Measurements from ENCODE around the gene MAML2. TPM values are rescaled to one million over a fixed set of nuclear protein-coding genes. Genes with fewer than 3 reads are reported as not detected.

Gene MAML2
- total and polyA plus RNA-seq, 2 of the 13 experiments (the other 11 are each of a cell fraction or from before 2014, with no cell fraction given), result 2.3 to 25.9 TPM

DNA sequence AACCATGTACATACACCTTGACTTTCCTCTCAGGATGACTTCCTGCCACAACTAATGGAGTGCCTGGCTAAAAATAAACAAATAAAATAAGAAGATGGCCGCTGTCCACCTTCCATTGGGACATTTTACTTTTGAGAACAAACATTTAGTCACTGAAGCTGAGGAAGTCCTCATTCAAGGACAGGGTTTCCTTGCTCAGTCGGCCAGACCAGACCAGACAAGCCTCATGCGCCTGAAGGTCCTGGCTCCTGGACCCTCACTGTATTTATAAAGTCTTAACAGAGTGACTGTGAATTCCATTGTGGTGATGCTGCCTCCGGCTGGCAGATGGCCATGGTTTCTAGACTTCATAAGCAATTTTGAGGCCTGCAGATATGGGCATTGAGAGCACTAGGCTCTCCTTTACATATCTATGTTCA, 114.5 kb downstream of the MAML2 start:
- no peak for FAIRE-seq
- 85% methylated on average over 4 of the region's 4 CpGs for WGBS (ENCODE audit: low lambda C conversion rate)
- Histone ChIP-seq H3K4me2 (ENCODE audit: low read depth, low read length) (no peak overlapping the region), H3K9me3 (ENCODE audit: low read length) (no peaks in the 10 kb centered on the region), H3K9ac (ENCODE audit: insufficient read depth, low read depth, low read length) (no peak overlapping the region), H4K20me1 (ENCODE audit: insufficient read depth, low read length) (no peaks in the 10 kb centered on the region), H3K4me1 (ENCODE audit: insufficient read depth, low read length) (peaks cover 12% of the 10 kb centered on the region), H2AFZ (ENCODE audit: low read length) (no peak overlapping the region), H3K79me2 (ENCODE audit: insufficient read depth, low read length) (peaks cover 10% of the 10 kb centered on the region), H3K36me3 (replicated peaks in 1 of 2; ENCODE audit: control insufficient read depth in 1 of 2, insufficient read depth in 2 of 2, low read length in 2 of 2) (peaks cover 0 to 3% of the 10 kb centered on the region in 2 experiments; a peak in 1 of 5 replicates), H3K27me3 (ENCODE audit: control insufficient read depth in 1 of 2, insufficient read depth in 2 of 2, low read length in 2 of 2) (no peaks in the 10 kb centered on the region), H3K27ac (ENCODE audit: extremely low read length, insufficient read depth, low read length) (no peak overlapping the region), H3K4me3 (replicated peaks in 1 of 3; ENCODE audit: insufficient read depth in 1 of 3, low read depth in 2 of 3, low read length in 3 of 3) (no peak overlapping the region)
- ChIA-PET POLR2A (no interaction called here), CTCF (ENCODE audit: low intra/inter-chr PET ratio, low total read pairs) (no interaction called here)
- BruUV-seq (replicated peaks), result no TSS peak
- intact Hi-C loops (cut with micrococcal nuclease; ENCODE audit: unreplicated experiment), result no loop called here
- DNase-seq (ENCODE audit: low spot score), result peak; percentile 68
- in situ Hi-C loops (cut with HindIII; ENCODE audit: extremely low pct_ligation_motif_present, low pct_unique_long_range_greater_than_20kb), result no loop called here
- ATAC-seq, result no peak; the same call in 2 of the 3 replicates
- no peak for TF ChIP-seq MXD4 (CRISPR knock-in tag; IDR thresholded peaks at IDR 0.05)
- peak; percentile 14; the same call in 1 of the 2 replicates for TF ChIP-seq STAG1 (CRISPR knock-in tag; IDR thresholded peaks at IDR 0.05)
- no peak for TF ChIP-seq ZNF629 (CRISPR knock-in tag; conservative IDR thresholded peaks at IDR 0.05)
- TF ChIP-seq TEAD3 (CRISPR knock-in tag; optimal IDR thresholded peaks at IDR 0.05; ENCODE audit: borderline replicate concordance), result peak; percentile 22
- no peak for TF ChIP-seq SMAD1 (CRISPR knock-in tag; IDR thresholded peaks at IDR 0.05; ENCODE audit: borderline replicate concordance, low read depth)
- no peak for TF ChIP-seq RFXANK (CRISPR knock-in tag; IDR thresholded peaks at IDR 0.05)
- peak; percentile 52 for TF ChIP-seq FOSL2 (CRISPR knock-in tag; IDR thresholded peaks at IDR 0.05)
- no peak for TF ChIP-seq ZSCAN20 (CRISPR knock-in tag; IDR thresholded peaks at IDR 0.05; ENCODE audit: borderline replicate concordance)
- TF ChIP-seq, protein P1, sequence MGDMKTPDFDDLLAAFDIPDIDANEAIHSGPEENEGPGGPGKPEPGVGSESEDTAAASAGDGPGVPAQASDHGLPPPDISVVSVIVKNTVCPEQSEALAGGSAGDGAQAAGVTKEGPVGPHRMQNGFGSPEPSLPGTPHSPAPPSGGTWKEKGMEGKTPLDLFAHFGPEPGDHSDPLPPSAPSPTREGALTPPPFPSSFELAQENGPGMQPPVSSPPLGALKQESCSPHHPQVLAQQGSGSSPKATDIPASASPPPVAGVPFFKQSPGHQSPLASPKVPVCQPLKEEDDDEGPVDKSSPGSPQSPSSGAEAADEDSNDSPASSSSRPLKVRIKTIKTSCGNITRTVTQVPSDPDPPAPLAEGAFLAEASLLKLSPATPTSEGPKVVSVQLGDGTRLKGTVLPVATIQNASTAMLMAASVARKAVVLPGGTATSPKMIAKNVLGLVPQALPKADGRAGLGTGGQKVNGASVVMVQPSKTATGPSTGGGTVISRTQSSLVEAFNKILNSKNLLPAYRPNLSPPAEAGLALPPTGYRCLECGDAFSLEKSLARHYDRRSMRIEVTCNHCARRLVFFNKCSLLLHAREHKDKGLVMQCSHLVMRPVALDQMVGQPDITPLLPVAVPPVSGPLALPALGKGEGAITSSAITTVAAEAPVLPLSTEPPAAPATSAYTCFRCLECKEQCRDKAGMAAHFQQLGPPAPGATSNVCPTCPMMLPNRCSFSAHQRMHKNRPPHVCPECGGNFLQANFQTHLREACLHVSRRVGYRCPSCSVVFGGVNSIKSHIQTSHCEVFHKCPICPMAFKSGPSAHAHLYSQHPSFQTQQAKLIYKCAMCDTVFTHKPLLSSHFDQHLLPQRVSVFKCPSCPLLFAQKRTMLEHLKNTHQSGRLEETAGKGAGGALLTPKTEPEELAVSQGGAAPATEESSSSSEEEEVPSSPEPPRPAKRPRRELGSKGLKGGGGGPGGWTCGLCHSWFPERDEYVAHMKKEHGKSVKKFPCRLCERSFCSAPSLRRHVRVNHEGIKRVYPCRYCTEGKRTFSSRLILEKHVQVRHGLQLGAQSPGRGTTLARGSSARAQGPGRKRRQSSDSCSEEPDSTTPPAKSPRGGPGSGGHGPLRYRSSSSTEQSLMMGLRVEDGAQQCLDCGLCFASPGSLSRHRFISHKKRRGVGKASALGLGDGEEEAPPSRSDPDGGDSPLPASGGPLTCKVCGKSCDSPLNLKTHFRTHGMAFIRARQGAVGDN (CRISPR knock-in tag; IDR thresholded peaks at IDR 0.05), result no peak
- no peak for TF ChIP-seq ZNF350 (CRISPR knock-in tag; IDR thresholded peaks at IDR 0.05; ENCODE audit: borderline replicate concordance, low read depth)
- no peak for TF ChIP-seq ZNF17 (CRISPR knock-in tag; IDR thresholded peaks at IDR 0.05)
- TF ChIP-seq, protein P2, sequence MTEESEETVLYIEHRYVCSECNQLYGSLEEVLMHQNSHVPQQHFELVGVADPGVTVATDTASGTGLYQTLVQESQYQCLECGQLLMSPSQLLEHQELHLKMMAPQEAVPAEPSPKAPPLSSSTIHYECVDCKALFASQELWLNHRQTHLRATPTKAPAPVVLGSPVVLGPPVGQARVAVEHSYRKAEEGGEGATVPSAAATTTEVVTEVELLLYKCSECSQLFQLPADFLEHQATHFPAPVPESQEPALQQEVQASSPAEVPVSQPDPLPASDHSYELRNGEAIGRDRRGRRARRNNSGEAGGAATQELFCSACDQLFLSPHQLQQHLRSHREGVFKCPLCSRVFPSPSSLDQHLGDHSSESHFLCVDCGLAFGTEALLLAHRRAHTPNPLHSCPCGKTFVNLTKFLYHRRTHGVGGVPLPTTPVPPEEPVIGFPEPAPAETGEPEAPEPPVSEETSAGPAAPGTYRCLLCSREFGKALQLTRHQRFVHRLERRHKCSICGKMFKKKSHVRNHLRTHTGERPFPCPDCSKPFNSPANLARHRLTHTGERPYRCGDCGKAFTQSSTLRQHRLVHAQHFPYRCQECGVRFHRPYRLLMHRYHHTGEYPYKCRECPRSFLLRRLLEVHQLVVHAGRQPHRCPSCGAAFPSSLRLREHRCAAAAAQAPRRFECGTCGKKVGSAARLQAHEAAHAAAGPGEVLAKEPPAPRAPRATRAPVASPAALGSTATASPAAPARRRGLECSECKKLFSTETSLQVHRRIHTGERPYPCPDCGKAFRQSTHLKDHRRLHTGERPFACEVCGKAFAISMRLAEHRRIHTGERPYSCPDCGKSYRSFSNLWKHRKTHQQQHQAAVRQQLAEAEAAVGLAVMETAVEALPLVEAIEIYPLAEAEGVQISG (CRISPR knock-in tag; IDR thresholded peaks at IDR 0.05), result no peak
- TF ChIP-seq ZNF644 (CRISPR knock-in tag; IDR thresholded peaks at IDR 0.05; ENCODE audit: low read depth), result peak; percentile 48; the same call in 1 of the 2 replicates
- TF ChIP-seq SNAPC2 (CRISPR knock-in tag; IDR thresholded peaks at IDR 0.05), result no peak
